ENCODE measurements around the gene UNK. TPM values are rescaled to one million over a fixed set of nuclear protein-coding genes. Genes with fewer than 3 reads are reported as not detected.
A peak's percentile ranks its signal among the peaks of the same experiment; 100 is the strongest.

The UNK gene
- total and polyA plus RNA-seq, 7 donors = 12.7 to 29.6 (median 23.5) TPM

- Histone ChIP-seq H3K36me3 (peaks cover 0 to 27% (median 4%) of the 10 kb centered on the region in 4 donors), H3K4me1 (peaks cover 0 to 12% (median 8%) of the 10 kb centered on the region in 4 donors), H3K27me3 (no peaks in the 10 kb centered on the region), H3K9me3 (no peaks in the 10 kb centered on the region), H3K4me3 (no peak overlapping the region), H3K27ac (no peak overlapping the region)
- intact Hi-C loops (cut with DNase I) = no loop called here
- TF ChIP-seq POLR2A (IDR thresholded peaks at IDR 0.05) = no peak
- TF ChIP-seq, protein P1, sequence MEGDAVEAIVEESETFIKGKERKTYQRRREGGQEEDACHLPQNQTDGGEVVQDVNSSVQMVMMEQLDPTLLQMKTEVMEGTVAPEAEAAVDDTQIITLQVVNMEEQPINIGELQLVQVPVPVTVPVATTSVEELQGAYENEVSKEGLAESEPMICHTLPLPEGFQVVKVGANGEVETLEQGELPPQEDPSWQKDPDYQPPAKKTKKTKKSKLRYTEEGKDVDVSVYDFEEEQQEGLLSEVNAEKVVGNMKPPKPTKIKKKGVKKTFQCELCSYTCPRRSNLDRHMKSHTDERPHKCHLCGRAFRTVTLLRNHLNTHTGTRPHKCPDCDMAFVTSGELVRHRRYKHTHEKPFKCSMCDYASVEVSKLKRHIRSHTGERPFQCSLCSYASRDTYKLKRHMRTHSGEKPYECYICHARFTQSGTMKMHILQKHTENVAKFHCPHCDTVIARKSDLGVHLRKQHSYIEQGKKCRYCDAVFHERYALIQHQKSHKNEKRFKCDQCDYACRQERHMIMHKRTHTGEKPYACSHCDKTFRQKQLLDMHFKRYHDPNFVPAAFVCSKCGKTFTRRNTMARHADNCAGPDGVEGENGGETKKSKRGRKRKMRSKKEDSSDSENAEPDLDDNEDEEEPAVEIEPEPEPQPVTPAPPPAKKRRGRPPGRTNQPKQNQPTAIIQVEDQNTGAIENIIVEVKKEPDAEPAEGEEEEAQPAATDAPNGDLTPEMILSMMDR (IDR thresholded peaks at IDR 0.05) = no peak
- peak in 1 of 4 donors; percentile 31 for TF ChIP-seq POLR2AphosphoS5 (IDR thresholded peaks at IDR 0.05)
- no peak for TF ChIP-seq EP300 (IDR thresholded peaks at IDR 0.05)
- peak; percentile 68 for DNase-seq
- 26 to 63% methylated on average over 17 of the region's 17 CpGs for WGBS, 2 donors
These were observed 13.0 kb upstream of the UNK start for GRCh38 chr17:75771334-75772281.

- TF ChIP-seq POLR2AphosphoS5 (IDR thresholded peaks at IDR 0.05) (peak in 3 of 4 donors; percentile 1 to 18 (median 5)), EP300 (IDR thresholded peaks at IDR 0.05) (no peak)
- 89 to 90% methylated on average over 12 of the region's 12 CpGs for WGBS, 2 donors
These were observed 11.3 kb upstream of the UNK start for GRCh38 chr17:75773121-75773807.

DNA sequence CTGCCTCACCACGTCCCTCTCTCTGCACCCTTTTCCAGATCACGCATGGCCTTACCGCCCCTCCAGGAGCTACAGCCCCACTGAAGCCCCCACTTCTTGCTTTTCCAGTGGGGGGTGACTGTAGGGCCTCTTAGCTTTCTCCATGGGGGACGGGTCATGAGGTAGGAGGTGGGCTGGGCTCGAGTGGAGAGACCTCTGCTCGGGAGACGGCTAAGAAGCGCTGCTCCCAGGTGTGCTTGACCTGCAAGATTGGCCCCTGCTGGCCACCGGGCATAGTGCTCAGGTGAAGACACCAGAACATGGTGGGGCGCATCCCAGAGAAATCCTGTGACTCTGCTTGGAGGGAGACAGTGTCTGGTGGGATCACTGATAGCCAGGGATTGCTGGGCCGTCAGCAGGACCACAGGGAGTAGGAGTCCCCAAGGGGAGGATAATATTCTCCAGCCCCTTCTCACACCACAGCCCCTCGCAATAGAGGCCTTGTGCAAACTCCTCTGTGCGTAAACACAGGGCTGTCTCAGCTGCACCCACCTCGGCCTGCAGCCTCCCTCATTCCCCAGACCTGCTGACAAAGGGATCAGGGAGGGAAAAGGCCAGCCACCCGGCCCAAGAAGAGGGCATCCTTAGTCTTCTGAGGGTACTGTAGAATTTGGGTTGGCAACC, 10.7 kb upstream of the UNK start:
- Histone ChIP-seq H3K27ac (peak overlapping the region in 1 of 4 donors; percentile 97), H3K27me3 (no peaks in the 10 kb centered on the region), H3K4me3 (no peak overlapping the region), H3K9me3 (no peaks in the 10 kb centered on the region), H3K36me3 (peaks cover 5 to 51% (median 17%) of the 10 kb centered on the region in 4 donors), H3K4me1 (peaks cover 0 to 28% (median 20%) of the 10 kb centered on the region in 4 donors)
- TF ChIP-seq POLR2AphosphoS5 (IDR thresholded peaks at IDR 0.05) (peak in 2 of 4 donors; percentile 4 to 77), POLR2A (IDR thresholded peaks at IDR 0.05) (peak in 1 of 2 donors; percentile 4), EP300 (IDR thresholded peaks at IDR 0.05) (no peak)
- TF ChIP-seq, protein P1 (IDR thresholded peaks at IDR 0.05) = no peak
- intact Hi-C loops (cut with DNase I) = no loop called here
- WGBS, 2 donors = 86 to 90% methylated on average over 15 of the region's 15 CpGs
- DNase-seq = peak; percentile 74

More at GRCh38 chr17:75773121-75773807, 11.3 kb upstream of the UNK start:
- Histone ChIP-seq H3K4me1 (peaks cover 0 to 24% (median 20%) of the 10 kb centered on the region in 4 donors), H3K27ac (no peak overlapping the region), H3K4me3 (no peak overlapping the region), H3K27me3 (no peaks in the 10 kb centered on the region), H3K36me3 (peaks cover 0 to 44% (median 10%) of the 10 kb centered on the region in 4 donors), H3K9me3 (no peaks in the 10 kb centered on the region)
- DNase-seq = peak; percentile 69
- intact Hi-C loops (cut with DNase I) = no loop called here

GRCh38 chr17:75774471-75774990, 10.1 kb upstream of the UNK start:
- intact Hi-C loops (cut with DNase I) = no loop called here

More at GRCh38 chr17:75774471-75774990, 10.1 kb upstream of the UNK start:
- DNase-seq = peak; percentile 68
- Histone ChIP-seq H3K4me1 (peaks cover 0 to 28% (median 20%) of the 10 kb centered on the region in 4 donors), H3K4me3 (no peak overlapping the region), H3K36me3 (peaks cover 8 to 53% (median 20%) of the 10 kb centered on the region in 4 donors), H3K27ac (peak overlapping the region; percentile 94 to 99 (median 98)), H3K9me3 (no peaks in the 10 kb centered on the region), H3K27me3 (no peaks in the 10 kb centered on the region)
- no peak for TF ChIP-seq POLR2A (IDR thresholded peaks at IDR 0.05)
- TF ChIP-seq EP300 (IDR thresholded peaks at IDR 0.05) = no peak
- TF ChIP-seq POLR2AphosphoS5 (IDR thresholded peaks at IDR 0.05) = no peak
- TF ChIP-seq, protein P1 (IDR thresholded peaks at IDR 0.05) = no peak
- 92 to 93% methylated on average over 4 of the region's 4 CpGs for WGBS, 2 donors

All from sigmoid colon (tissue), 7 donors.